GM23248 (cell line): ENCODE measurements around the gene DLL1. TPM values are rescaled to one million over a fixed set of nuclear protein-coding genes. Genes with fewer than 3 reads are reported as not detected.

Experiments
- DNase-seq: peaks from one replicate; pipeline ENCODE4 v3.0.0-alpha.2; 2015
- H2AFZ ChIP-seq: fragments of 200-600 bp; sonication (generic); 2 replicates; pipeline ENCODE4 v1.6.1; 2016; ENCODE audit warnings: antibody characterized with exemption
- H3F3A ChIP-seq: fragments of 200-600 bp; sonication (generic); 2 replicates; pipeline ENCODE4 v1.6.1; 2016; ENCODE audit warnings: mild to moderate bottlenecking, antibody characterized with exemption, mixed run types; ENCODE audit not compliant: insufficient read depth
- H3K27ac ChIP-seq: fragments of 200-600 bp; sonication (generic); 2 replicates; pipeline ENCODE4 v1.5.1; 2016; ENCODE audit warnings: mild to moderate bottlenecking
- H3K27me3 ChIP-seq: fragments of 200-600 bp; sonication (generic); replicated peaks from 2 replicates; pipeline ENCODE4 v1.6.1; 2016; ENCODE audit warnings: mild to moderate bottlenecking; ENCODE audit not compliant: insufficient read depth
- H3K36me3 ChIP-seq: fragments of 200-600 bp; sonication (generic); 2 replicates; pipeline ENCODE4 v1.6.1; 2016; ENCODE audit warnings: low read depth, mild to moderate bottlenecking
- H3K4me1 ChIP-seq: fragments of 200-600 bp; sonication (generic); 2 replicates; pipeline ENCODE4 v1.6.1; 2016; ENCODE audit warnings: mild to moderate bottlenecking; ENCODE audit not compliant: insufficient read depth
- H3K4me2 ChIP-seq: fragments of 200-600 bp; sonication (generic); one replicate; pipeline ENCODE4 v1.6.1; 2016; ENCODE audit warnings: mild to moderate bottlenecking; ENCODE audit not compliant: unreplicated experiment
- H3K4me3 ChIP-seq: fragments of 200-600 bp; sonication (generic); 2 replicates; pipeline ENCODE4 v1.5.1; 2016; ENCODE audit warnings: mild to moderate bottlenecking
- H3K79me2 ChIP-seq: fragments of 200-600 bp; sonication (generic); 2 replicates; pipeline ENCODE4 v1.6.1; 2016; ENCODE audit warnings: mild to moderate bottlenecking; ENCODE audit not compliant: insufficient read depth
- H3K9ac ChIP-seq: fragments of 200-600 bp; sonication (generic); 2 replicates; pipeline ENCODE4 v1.6.1; 2016; ENCODE audit warnings: mild to moderate bottlenecking
- H3K9me2 ChIP-seq: fragments of 200-600 bp; sonication (generic); 2 replicates; pipeline ENCODE4 v1.6.1; 2016; ENCODE audit warnings: mixed run types, mild to moderate bottlenecking, moderate library complexity; ENCODE audit not compliant: insufficient read depth
- H3K9me3 ChIP-seq: fragments of 200-600 bp; sonication (generic); one replicate; pipeline ENCODE4 v1.6.1; 2017; ENCODE audit warnings: low read depth
- H4K20me1 ChIP-seq: fragments of 200-600 bp; sonication (generic); 2 replicates; pipeline ENCODE4 v1.6.0; 2016; ENCODE audit not compliant: insufficient read depth
- EZH2 ChIP-seq: fragments of 200-600 bp; sonication (generic); IDR thresholded peaks from 2 replicates; pipeline ENCODE4 v1.6.1; 2018; ENCODE audit warnings: antibody characterized with exemption, mild to moderate bottlenecking; ENCODE audit not compliant: insufficient read depth, poor library complexity, severe bottlenecking
- EZH2phosphoT487 ChIP-seq: fragments of 200-600 bp; sonication (generic); IDR thresholded peaks from 2 replicates; pipeline ENCODE4 v1.6.1; 2018; ENCODE audit warnings: antibody characterized with exemption, moderate library complexity, mild to moderate bottlenecking, low read depth; ENCODE audit not compliant: insufficient read depth
- WGBS, 2 experiments: methylation state at CpG; one replicate each; pipeline ENCODE4 v1.1.6; 2015 to 2017; ENCODE audit warnings: low lambda C conversion rate in 2 of 2, low coverage in 1 of 2; ENCODE audit errors: missing lambda C conversion rate in 2 of 2; 5-methylcytosine and 5-hydroxymethylcytosine counted together
- in situ Hi-C: fragments of 300-500 bp; cut with MboI; formaldehyde crosslinking; loops from 2 replicates; pipeline ENCODE4 v1.15.0; 2020
- polyA plus RNA-seq: library from polyadenylated mRNA; unstranded; fragments of >200 nt; fragmentation: Nextera tagmentation; extraction: Ambion mirVana; gene quantifications from 2 replicates; pipeline ENCODE4 v1.2.1, GENCODE V29; 2016
- total RNA-seq: library from RNA; depleted of rRNA; stranded (reverse); fragments of >200 nt; shearing (Covaris generic); gene quantifications from 2 replicates; pipeline ENCODE4 v1.2.3, GENCODE V29; 2014

Gene DLL1
- total and polyA plus RNA-seq, 2 experiments from 2014 or later: 0.68 to 0.86 TPM

- no peak for TF ChIP-seq EZH2
- no peak for TF ChIP-seq EZH2phosphoT487
- 66 to 72% methylated on average over 36 of the region's 36 CpGs for WGBS, 2 experiments
- DNase-seq: no peak
- in situ Hi-C loops: no loop called here
- Histone ChIP-seq H4K20me1 (no peaks in the 10 kb centered on the region), H3K27ac (no peak overlapping the region), H3F3A (no peaks in the 10 kb centered on the region), H3K36me3 (no peaks in the 10 kb centered on the region), H3K9ac (no peak overlapping the region), H3K4me3 (no peak overlapping the region), H3K4me1 (0 out of 2 replicates have a peak, but pooled peaks cover under 1% of the 10 kb centered on the region), H3K9me2 (no peaks in the 10 kb centered on the region), H3K27me3 (peaks cover 12% of the 10 kb centered on the region), H3K9me3 (no peaks in the 10 kb centered on the region), H3K79me2 (no peaks in the 10 kb centered on the region), H2AFZ (no peak overlapping the region), H3K4me2 (no peak overlapping the region)
Measured at GRCh38 chr6:170274713-170275560, 15.9 kb downstream of the DLL1 start.

GRCh38 chr6:170273681-170274080 lies 17.2 kb downstream of the DLL1 start:
- H3F3A ChIP-seq: no peaks in the 10 kb centered on the region
- in situ Hi-C loops: no loop called here
- TF ChIP-seq EZH2 (no peak), EZH2phosphoT487 (no peak)
- no peak overlapping the region for H3K27ac ChIP-seq
- H3K9me3 ChIP-seq: no peaks in the 10 kb centered on the region
- H3K4me1 ChIP-seq: no peaks in the 10 kb centered on the region
- no peaks in the 10 kb centered on the region for H3K79me2 ChIP-seq
- WGBS, 2 experiments: 39 to 49% methylated on average over 7 of the region's 7 CpGs
- no peak overlapping the region for H3K4me2 ChIP-seq
- no peak overlapping the region for H3K9ac ChIP-seq
- no peaks in the 10 kb centered on the region for H4K20me1 ChIP-seq
- no peak overlapping the region for H3K4me3 ChIP-seq
- peaks cover 12% of the 10 kb centered on the region for H3K27me3 ChIP-seq
- H2AFZ ChIP-seq: no peak overlapping the region
- H3K36me3 ChIP-seq: no peaks in the 10 kb centered on the region
- H3K9me2 ChIP-seq: no peaks in the 10 kb centered on the region
- DNase-seq: no peak

DNA sequence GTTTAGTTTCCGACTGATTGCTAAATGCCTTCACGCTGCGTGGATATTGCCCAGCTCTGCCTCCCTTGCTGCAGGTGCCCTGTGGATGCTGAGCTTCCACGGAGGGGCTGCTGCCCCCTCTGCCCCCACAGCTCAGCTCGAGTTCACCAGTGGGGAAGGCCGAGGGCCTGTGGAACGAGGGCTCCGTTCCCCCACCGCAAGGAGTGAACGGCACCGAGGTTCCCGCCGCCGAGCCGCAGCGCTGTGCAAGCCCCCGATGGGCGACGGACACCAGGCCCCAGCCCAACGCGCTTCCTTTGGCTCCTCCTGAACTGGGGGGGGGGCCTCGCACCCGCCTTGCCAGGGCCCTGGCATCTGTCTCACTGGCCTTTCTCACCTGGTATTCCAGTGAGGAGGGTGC lies 17.7 kb downstream of the DLL1 start:
- Histone ChIP-seq H2AFZ (no peak overlapping the region), H4K20me1 (no peaks in the 10 kb centered on the region), H3K27me3 (peaks cover 12% of the 10 kb centered on the region), H3K4me3 (no peak overlapping the region), H3K9me2 (no peaks in the 10 kb centered on the region), H3K4me2 (no peak overlapping the region), H3K79me2 (no peaks in the 10 kb centered on the region), H3K4me1 (no peaks in the 10 kb centered on the region), H3F3A (no peaks in the 10 kb centered on the region), H3K9me3 (no peaks in the 10 kb centered on the region), H3K36me3 (no peaks in the 10 kb centered on the region), H3K9ac (no peak overlapping the region), H3K27ac (no peak overlapping the region)
- in situ Hi-C loops: no loop called here
- TF ChIP-seq EZH2: no peak
- no peak for TF ChIP-seq EZH2phosphoT487
- WGBS, 2 experiments: 70 to 72% methylated on average over 20 to 23 of the region's 23 CpGs
- DNase-seq: no peak

- Histone ChIP-seq H3K27ac (no peak overlapping the region), H4K20me1 (no peaks in the 10 kb centered on the region), H3K9me2 (no peaks in the 10 kb centered on the region), H3K9ac (no peak overlapping the region), H2AFZ (no peak overlapping the region), H3K27me3 (peaks cover 12% of the 10 kb centered on the region), H3F3A (no peaks in the 10 kb centered on the region), H3K9me3 (no peaks in the 10 kb centered on the region), H3K4me3 (no peak overlapping the region), H3K79me2 (no peaks in the 10 kb centered on the region), H3K4me1 (no peaks in the 10 kb centered on the region), H3K36me3 (no peaks in the 10 kb centered on the region), H3K4me2 (no peak overlapping the region)
- TF ChIP-seq EZH2 (no peak), EZH2phosphoT487 (no peak)
- DNase-seq: no peak
- in situ Hi-C loops: no loop called here
- WGBS, 2 experiments: 60 to 70% methylated on average over 29 of the region's 30 CpGs
Measured at GRCh38 chr6:170272341-170273065, 18.4 kb downstream of the DLL1 start.
